ENCODE results near the gene KPNA4. TPM values are rescaled to one million over a fixed set of nuclear protein-coding genes. Genes with fewer than 3 reads are reported as not detected.

Gene KPNA4
- total RNA-seq, 4 donors from 2014 or later: 19.9 to 34.7 (median 23.4) TPM

DNA sequence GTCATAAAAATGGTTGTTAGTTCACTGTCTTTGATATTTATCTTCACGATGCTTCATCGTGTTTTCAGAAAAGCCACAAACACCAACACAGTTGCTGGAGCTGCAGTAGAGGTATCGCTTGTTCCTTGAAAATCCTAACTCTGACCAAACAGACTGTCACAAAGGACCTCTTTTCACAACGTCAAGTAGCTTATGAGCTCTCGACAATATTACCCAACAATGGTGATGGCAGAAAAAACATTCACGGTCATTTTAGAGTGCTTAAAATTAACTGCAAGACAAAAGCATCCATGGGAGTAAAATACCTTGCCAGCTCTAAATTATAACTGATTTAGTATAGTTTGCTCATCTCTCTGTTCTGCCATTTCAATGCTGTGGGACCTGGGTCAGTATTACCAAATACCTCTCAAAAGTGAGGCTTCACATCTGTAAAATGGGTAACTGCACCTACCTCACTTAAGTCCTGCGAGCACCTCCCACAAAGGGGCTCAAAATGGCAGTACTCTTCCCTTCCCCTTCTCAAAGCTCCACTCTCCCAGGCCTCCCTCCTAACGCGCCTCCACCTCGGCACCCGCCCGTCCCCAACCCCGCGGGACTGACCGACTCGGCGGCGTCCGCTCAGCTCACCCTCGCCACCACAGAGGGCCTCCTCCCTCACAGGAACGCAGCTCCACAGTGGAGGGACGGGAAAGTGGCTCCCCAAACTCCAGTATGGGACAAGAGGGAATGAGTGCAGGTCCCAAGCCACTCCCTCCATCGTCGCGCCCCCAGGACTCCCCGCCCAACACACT lies 116.3 kb downstream of the KPNA4 start:
- 3 to 4% methylated on average over 8 to 12 of the region's 26 CpGs for WGBS, 2 donors
- H3K4me3 ChIP-seq: peak overlapping the region; percentile 58 to 78 (median 68)

DNA sequence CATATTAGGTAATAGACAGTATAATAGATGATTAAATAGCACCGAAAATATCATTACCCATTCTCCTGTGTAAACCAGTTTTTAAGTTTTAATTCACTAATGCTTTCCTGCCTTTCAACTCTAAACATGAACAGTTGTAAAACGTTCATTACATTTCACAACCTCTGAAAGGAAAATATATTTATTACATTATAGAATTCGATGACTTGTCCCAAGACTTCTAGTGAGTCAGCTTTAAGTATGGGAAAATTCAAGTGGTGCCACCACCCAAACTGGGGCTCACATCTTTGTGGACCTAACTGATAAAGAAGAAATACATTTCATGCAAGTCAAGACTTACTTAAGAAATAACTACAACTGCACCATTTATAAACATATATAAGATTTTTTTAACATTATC lies 117.8 kb downstream of the KPNA4 start:
- 31 to 33% methylated on average over 3 of the region's 3 CpGs for WGBS, 2 donors
- H3K4me1 ChIP-seq: peaks cover 0 to 38% (median 12%) of the 10 kb centered on the region in 3 donors
- H3K9me3 ChIP-seq: peaks cover 0 to 3% (median 0%) of the 10 kb centered on the region in 3 donors
- intact Hi-C loops (cut with DNase I): no loop called here
- H3K4me3 ChIP-seq: no peak overlapping the region
- TF ChIP-seq, protein P1, sequence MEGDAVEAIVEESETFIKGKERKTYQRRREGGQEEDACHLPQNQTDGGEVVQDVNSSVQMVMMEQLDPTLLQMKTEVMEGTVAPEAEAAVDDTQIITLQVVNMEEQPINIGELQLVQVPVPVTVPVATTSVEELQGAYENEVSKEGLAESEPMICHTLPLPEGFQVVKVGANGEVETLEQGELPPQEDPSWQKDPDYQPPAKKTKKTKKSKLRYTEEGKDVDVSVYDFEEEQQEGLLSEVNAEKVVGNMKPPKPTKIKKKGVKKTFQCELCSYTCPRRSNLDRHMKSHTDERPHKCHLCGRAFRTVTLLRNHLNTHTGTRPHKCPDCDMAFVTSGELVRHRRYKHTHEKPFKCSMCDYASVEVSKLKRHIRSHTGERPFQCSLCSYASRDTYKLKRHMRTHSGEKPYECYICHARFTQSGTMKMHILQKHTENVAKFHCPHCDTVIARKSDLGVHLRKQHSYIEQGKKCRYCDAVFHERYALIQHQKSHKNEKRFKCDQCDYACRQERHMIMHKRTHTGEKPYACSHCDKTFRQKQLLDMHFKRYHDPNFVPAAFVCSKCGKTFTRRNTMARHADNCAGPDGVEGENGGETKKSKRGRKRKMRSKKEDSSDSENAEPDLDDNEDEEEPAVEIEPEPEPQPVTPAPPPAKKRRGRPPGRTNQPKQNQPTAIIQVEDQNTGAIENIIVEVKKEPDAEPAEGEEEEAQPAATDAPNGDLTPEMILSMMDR (IDR thresholded peaks at IDR 0.05): no peak
- TF ChIP-seq POLR2A (IDR thresholded peaks at IDR 0.05): no peak
- DNase-seq: no peak
- no peak overlapping the region for H3K27ac ChIP-seq
- peaks cover 0 to 11% (median 0%) of the 10 kb centered on the region in 4 donors for H3K27me3 ChIP-seq
- peaks cover 0 to 10% (median 3%) of the 10 kb centered on the region in 3 donors for H3K36me3 ChIP-seq

More for the DNA sequence above, 116.3 kb downstream of the KPNA4 start:
- Histone ChIP-seq H3K27me3 (peaks cover 0 to 11% (median 0%) of the 10 kb centered on the region in 4 donors), H3K27ac (peak overlapping the region; percentile 88 to 92 (median 91)), H3K36me3 (peaks cover 0 to 6% (median 0%) of the 10 kb centered on the region in 3 donors), H3K9me3 (peaks cover 0 to 3% (median 0%) of the 10 kb centered on the region in 3 donors), H3K4me1 (peaks cover 0 to 38% (median 12%) of the 10 kb centered on the region in 3 donors)
- intact Hi-C loops (cut with DNase I): no loop called here
- no peak for DNase-seq
- TF ChIP-seq, protein P1 (IDR thresholded peaks at IDR 0.05): no peak
- TF ChIP-seq POLR2A (IDR thresholded peaks at IDR 0.05): no peak

DNA sequence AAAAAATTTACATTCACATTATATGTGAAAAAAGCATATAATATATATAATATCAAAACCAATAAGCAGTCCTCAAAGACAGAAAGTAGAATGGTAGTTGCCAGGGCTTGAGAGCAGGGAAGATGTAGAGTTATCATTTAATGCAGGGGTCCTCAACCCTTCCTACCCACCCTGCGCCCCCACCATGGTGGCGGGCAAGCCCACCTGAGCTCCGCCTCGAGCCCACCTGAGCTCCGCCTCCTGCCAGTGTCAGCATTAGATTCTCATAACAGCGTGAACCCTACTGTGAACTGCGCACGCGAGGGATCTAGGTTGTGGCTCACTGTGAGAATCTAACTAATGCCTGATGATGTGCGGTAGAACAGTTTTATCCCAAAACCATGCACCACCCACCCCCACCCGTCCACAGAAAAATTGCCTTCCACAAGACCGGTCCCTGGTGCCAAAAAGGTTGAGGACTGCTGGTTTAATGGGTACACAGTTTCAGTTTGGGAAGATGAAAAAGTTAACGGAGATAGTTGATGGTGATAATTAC lies 118.8 kb downstream of the KPNA4 start:
- peaks cover 0 to 11% (median 0%) of the 10 kb centered on the region in 4 donors for H3K27me3 ChIP-seq
- H3K27ac ChIP-seq: no peak overlapping the region
- H3K4me3 ChIP-seq: no peak overlapping the region
- H3K4me1 ChIP-seq: peaks cover 0 to 38% (median 12%) of the 10 kb centered on the region in 3 donors
- H3K36me3 ChIP-seq: peaks cover 0 to 10% (median 3%) of the 10 kb centered on the region in 3 donors
- 87 to 93% methylated on average over 7 to 13 of the region's 13 CpGs for WGBS, 2 donors
- no peak for TF ChIP-seq POLR2A (IDR thresholded peaks at IDR 0.05)
- TF ChIP-seq, protein P1 (IDR thresholded peaks at IDR 0.05): no peak
- peaks cover 0 to 3% (median 0%) of the 10 kb centered on the region in 3 donors for H3K9me3 ChIP-seq
- intact Hi-C loops (cut with DNase I): no loop called here
- DNase-seq: no peak

DNA sequence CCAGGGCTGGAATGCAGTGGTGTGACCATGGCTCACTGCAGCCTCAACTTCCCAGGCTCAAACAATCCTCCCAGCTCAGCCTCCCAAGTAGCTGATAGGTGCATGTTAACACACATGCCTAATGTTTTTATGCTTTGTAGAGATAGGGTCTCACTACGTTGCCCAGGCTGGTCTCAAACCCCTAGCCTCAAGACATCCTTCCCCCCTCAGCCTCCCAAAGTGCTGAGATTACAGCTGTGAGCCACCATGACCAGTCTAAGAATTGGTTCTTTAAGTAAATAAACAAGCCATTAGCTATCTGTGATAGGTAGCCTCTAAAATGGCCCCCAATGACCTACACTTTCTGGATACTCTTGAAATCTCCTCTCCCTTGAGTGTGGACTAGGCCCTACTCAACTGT lies 119.5 kb downstream of the KPNA4 start:
- no peak for DNase-seq
- H3K4me3 ChIP-seq: no peak overlapping the region
- 86 to 100% methylated on average over 1 of the region's 1 CpG for WGBS, 2 donors
- peaks cover 0 to 11% (median 0%) of the 10 kb centered on the region in 4 donors for H3K27me3 ChIP-seq
- intact Hi-C loops (cut with DNase I): no loop called here
- peaks cover 0 to 3% (median 0%) of the 10 kb centered on the region in 3 donors for H3K9me3 ChIP-seq
- peaks cover 0 to 38% (median 12%) of the 10 kb centered on the region in 3 donors for H3K4me1 ChIP-seq
- H3K27ac ChIP-seq: no peak overlapping the region
- H3K36me3 ChIP-seq: peaks cover 0 to 10% (median 3%) of the 10 kb centered on the region in 3 donors
- TF ChIP-seq, protein P1 (IDR thresholded peaks at IDR 0.05): no peak
- no peak for TF ChIP-seq POLR2A (IDR thresholded peaks at IDR 0.05)

Small RNAs within 50 kb of the gene (small RNA-seq; reads per million reads assigned to genes)
- gene RNU7-136P: 0 reads per million in 4 donors

Other genes with a start within 250 kb of the KPNA4 start
- gene IFT80, start 166.3 kb downstream of the KPNA4 start, total RNA-seq: 10 to 100 TPM; 10.8 to 20.4 (median 14.9) TPM
- gene SMC4, start 165.9 kb downstream of the KPNA4 start, total RNA-seq: 10 to 100 TPM; 50.4 to 94.8 (median 81.6) TPM
- 10 to 100 TPM in 1 of 4 donors, 1 to 10 TPM in 3; 4.9 to 14.7 (median 8.9) TPM for gene TRIM59, start 115.8 kb downstream of the KPNA4 start, total RNA-seq
- under 1 TPM in 3 of 4 donors, not detected in 1; 0.70 to 0.92 (median 0.76) TPM for gene ARL14, start 111.6 kb upstream of the KPNA4 start, total RNA-seq
- 10 to 100 TPM in 2 of 4 donors, 1 to 10 TPM in 2; 9.1 to 18.1 (median 12.1) TPM for gene PPM1L, start 190.7 kb upstream of the KPNA4 start, total RNA-seq